ENCODE data around the gene ELOB. TPM values are rescaled to one million over a fixed set of nuclear protein-coding genes. Genes with fewer than 3 reads are reported as not detected.

ELOB gene
- total RNA-seq, 1 donor from 2014 or later = 530 TPM

GRCh38 chr16:2804728-2805127 lies 27.6 kb upstream of the ELOB start:
- no peaks in the 10 kb centered on the region for H3K4me1 ChIP-seq
- no peak overlapping the region for H3K4me3 ChIP-seq
- TF ChIP-seq POLR2A (IDR thresholded peaks at IDR 0.05) = no peak
- no peak for TF ChIP-seq POLR2AphosphoS5 (IDR thresholded peaks at IDR 0.05; ENCODE audit: insufficient read depth in 1 of 2, low read depth in 1 of 2)
- TF ChIP-seq CTCF (IDR thresholded peaks at IDR 0.05) = no peak
- no peak overlapping the region for H3K27ac ChIP-seq
- no peak for DNase-seq (ENCODE audit: extremely low spot score in 2 of 2)
- no peaks in the 10 kb centered on the region for H3K36me3 ChIP-seq
- no peaks in the 10 kb centered on the region for H3K27me3 ChIP-seq
- peaks cover 4% of the 10 kb centered on the region for H3K9me3 ChIP-seq
- intact Hi-C loops (cut with DNase I) = no loop called here

DNA sequence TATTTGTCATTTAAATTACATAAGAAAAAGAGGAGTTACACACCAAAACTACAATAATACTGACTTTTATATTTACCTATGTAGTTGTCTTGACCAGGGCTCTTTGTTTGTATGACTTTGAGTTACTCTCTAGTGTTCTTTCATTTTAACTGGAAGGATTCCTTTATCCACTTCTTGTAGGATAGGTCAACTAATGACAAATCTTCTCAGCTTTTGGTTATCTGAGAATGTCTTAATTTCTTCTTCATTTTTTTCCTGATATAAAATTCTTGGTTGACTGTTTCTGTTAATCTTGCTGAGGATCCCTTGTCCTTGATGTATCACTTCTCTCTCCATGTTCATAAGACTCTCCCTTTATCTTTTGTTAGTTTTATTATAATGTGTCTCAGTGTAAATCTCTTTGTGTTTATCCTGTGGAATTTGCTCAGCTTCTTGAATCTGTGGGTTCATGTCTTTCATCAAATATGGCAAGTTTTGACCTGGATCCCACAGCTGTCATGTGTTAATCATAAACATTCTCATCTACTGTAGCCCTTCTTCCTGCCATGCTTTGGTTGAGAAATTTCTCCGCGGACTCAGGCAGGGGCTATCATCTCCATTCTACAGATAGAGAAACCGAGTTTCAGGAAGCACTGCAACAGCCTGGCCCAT lies 26.6 kb upstream of the ELOB start:
- no peak for DNase-seq (ENCODE audit: extremely low spot score in 2 of 2)
- TF ChIP-seq POLR2A (IDR thresholded peaks at IDR 0.05) (no peak), CTCF (IDR thresholded peaks at IDR 0.05) (no peak), POLR2AphosphoS5 (IDR thresholded peaks at IDR 0.05; ENCODE audit: insufficient read depth in 1 of 2, low read depth in 1 of 2) (no peak)
- Histone ChIP-seq H3K27me3 (no peaks in the 10 kb centered on the region), H3K36me3 (no peaks in the 10 kb centered on the region), H3K9me3 (peaks cover 4% of the 10 kb centered on the region), H3K4me1 (no peaks in the 10 kb centered on the region), H3K4me3 (no peak overlapping the region), H3K27ac (no peak overlapping the region)
- intact Hi-C loops (cut with DNase I) = no loop called here

GRCh38 chr16:2799859-2800226 lies 22.8 kb upstream of the ELOB start:
- Histone ChIP-seq H3K4me1 (no peaks in the 10 kb centered on the region), H3K4me3 (no peak overlapping the region), H3K36me3 (no peaks in the 10 kb centered on the region), H3K27ac (no peak overlapping the region), H3K27me3 (no peaks in the 10 kb centered on the region), H3K9me3 (peaks cover 3% of the 10 kb centered on the region)
- intact Hi-C loops (cut with DNase I) = no loop called here
- DNase-seq (ENCODE audit: extremely low spot score in 2 of 2) = no peak
- TF ChIP-seq POLR2A (IDR thresholded peaks at IDR 0.05) (no peak), POLR2AphosphoS5 (IDR thresholded peaks at IDR 0.05; ENCODE audit: insufficient read depth in 1 of 2, low read depth in 1 of 2) (no peak), CTCF (IDR thresholded peaks at IDR 0.05) (no peak)

- Histone ChIP-seq H3K4me3 (no peak overlapping the region), H3K36me3 (no peaks in the 10 kb centered on the region), H3K27ac (no peak overlapping the region), H3K4me1 (no peaks in the 10 kb centered on the region), H3K27me3 (no peaks in the 10 kb centered on the region), H3K9me3 (no peaks in the 10 kb centered on the region)
- DNase-seq (ENCODE audit: extremely low spot score in 2 of 2) = no peak
- TF ChIP-seq POLR2A (IDR thresholded peaks at IDR 0.05) (no peak), CTCF (IDR thresholded peaks at IDR 0.05) (no peak), POLR2AphosphoS5 (IDR thresholded peaks at IDR 0.05; ENCODE audit: insufficient read depth in 1 of 2, low read depth in 1 of 2) (no peak)
- intact Hi-C loops (cut with DNase I) = no loop called here
Observed at GRCh38 chr16:2799205-2799858, 22.3 kb upstream of the ELOB start.

GRCh38 chr16:2798723-2799204 lies 21.7 kb upstream of the ELOB start:
- H3K27ac ChIP-seq = no peak overlapping the region
- no peaks in the 10 kb centered on the region for H3K36me3 ChIP-seq
- H3K9me3 ChIP-seq = no peaks in the 10 kb centered on the region
- H3K27me3 ChIP-seq = no peaks in the 10 kb centered on the region
- intact Hi-C loops (cut with DNase I) = no loop called here
- H3K4me3 ChIP-seq = no peak overlapping the region
- H3K4me1 ChIP-seq = no peaks in the 10 kb centered on the region
- TF ChIP-seq POLR2A (IDR thresholded peaks at IDR 0.05) = no peak
- TF ChIP-seq POLR2AphosphoS5 (IDR thresholded peaks at IDR 0.05; ENCODE audit: insufficient read depth in 1 of 2, low read depth in 1 of 2) = no peak
- no peak for TF ChIP-seq CTCF (IDR thresholded peaks at IDR 0.05)
- DNase-seq (ENCODE audit: extremely low spot score in 2 of 2) = no peak
